Activated CD4-positive, CD25-positive, alpha-beta regulatory T cell treated with anti-CD3 and anti-CD28 coated beads, Interleukin-2, amount 50 U/mL, for 16 hours (primary cell): ENCODE measurements around the gene GNA14.
"Not testable (repeated sequence)": the region's sequence is repeated elsewhere in the genome, so short reads cannot be mapped to it uniquely, and the experiment has no call there.

Source experiments
- DNase-seq: peaks from one replicate; pipeline ENCODE4 v3.0.0-alpha.2; 2020; ENCODE audit warnings: low read depth, low spot score

GNA14 gene

DNA sequence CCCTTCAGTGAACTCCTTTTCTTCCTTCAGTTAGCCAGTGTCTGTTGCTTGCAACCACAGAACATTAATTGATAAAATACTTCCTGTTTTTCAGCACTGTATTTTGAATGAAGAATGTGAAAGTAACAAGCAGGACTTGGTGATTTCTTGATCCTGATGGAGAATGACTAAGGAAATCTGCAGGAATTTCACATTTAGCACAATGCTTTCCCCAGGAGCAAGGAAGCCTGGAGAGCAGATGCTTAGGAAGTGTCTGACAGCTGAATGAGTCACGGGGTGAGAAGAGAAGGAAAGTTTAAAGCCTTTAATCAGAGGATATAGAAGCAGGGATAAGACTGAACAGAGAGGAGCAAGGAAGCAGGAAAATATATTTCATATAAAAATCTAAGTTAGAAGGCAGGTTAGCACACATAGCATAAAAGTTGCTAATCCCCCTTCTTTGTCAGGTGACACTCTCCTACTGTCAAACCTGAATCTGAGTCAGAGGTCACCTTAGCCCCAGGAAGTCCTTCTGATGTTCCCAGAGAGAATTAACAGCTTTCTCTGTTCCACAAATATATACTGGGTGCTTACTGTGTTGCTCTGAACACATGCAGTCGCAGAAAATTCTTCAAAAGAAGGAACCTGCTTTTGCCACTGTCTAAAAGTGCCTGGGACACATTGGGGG lies 59.7 kb downstream of the GNA14 start:
- no peak for DNase-seq

DNA sequence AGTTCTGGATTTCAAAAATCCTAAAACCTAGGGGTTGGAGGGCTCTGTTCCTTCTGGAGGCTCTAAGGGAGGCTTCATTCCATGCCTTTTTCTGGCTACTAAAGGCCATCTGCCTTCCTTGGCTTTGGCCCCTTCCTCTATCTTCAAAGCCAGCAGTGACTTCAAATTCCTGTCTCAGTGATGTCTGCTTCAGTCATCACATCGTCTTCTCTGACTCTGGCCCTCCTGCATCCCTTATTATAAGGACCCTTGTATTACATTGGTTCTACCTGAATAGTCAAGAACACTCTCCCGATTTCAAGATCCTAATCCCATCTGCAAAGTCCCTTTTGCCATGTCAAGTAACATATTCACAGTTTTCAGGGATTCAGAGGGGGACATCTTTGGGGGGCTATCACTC lies 60.3 kb downstream of the GNA14 start:
- no peak for DNase-seq

DNA sequence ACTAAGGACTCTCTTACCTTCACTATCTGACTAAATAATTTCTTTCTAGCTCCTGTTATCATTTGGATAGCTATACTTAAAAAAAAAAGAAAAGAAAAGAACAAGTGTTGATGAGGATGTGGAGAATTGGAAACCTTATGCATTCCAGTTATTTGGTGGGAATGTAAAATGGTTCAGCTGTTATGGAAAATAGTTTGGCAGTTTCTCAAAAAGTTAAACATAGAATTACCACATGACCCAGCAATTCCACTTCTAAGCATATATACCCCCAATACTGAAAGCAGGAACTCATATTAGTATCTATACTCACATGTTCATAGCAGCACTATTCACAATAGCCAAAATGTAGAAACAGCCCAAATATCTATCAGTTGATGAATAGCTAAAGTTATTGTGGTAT lies 61.1 kb downstream of the GNA14 start:
- DNase-seq, result no peak

DNA sequence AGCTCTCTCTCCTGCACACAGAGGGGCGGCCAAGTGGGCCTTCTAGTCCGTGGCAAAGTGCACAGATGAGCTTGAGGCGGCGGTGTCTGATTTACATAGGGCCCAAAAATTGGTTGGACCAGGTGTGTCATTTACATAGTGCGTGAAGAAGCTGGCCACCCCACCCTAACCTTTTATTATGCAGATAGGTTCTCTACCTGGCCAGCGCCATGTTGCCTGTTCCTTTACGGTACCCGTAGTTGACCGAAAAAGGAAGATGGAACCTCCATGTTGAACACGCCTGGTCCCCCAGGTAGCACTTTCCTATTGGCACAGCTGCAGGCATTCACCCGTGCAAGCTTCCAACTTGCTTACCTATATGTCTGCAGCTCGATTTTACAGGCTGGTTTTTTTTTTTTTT lies 61.5 kb downstream of the GNA14 start:
- no peak for DNase-seq

DNA sequence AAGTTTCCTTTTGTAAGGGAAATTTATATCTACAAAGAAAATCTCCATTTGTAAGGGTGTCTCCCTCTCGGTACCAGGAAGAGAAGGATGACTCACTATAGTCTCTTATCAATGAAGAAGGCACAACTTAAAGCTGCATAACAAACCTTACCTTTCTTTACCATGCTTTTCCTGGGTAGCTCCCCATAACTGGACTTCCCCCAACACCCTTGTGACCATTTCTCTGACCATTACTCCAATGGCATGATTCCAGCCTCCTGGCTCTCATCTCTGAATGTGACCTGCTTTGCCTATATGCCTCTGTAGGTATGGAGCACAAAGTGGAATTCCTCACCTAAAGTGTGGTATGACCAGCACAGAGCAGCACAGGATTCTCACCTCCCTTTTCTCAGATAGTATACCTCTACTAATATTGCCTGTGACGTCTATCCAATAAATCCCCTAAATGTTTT lies 62.8 kb downstream of the GNA14 start:
- no peak for DNase-seq

DNA sequence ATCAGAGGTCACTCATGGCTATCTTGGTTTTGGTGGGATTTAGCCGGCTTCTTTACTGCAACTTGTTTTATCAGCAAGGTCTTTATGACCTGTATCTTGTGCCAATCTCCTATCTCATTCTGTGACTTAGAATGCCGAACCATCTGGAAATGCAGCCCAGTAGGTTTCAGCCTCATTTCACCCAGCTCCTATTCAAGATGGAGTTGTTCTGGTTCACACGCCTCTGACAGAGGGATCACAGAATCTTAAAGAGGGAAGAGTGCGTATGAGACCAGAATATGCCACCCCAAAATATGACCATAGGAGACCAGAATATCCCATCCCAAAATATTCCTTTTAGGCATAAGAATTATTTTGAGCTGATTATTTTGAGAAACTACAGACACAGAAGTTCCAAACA lies 63.2 kb downstream of the GNA14 start:
- DNase-seq, result not testable (repeated sequence)

DNA sequence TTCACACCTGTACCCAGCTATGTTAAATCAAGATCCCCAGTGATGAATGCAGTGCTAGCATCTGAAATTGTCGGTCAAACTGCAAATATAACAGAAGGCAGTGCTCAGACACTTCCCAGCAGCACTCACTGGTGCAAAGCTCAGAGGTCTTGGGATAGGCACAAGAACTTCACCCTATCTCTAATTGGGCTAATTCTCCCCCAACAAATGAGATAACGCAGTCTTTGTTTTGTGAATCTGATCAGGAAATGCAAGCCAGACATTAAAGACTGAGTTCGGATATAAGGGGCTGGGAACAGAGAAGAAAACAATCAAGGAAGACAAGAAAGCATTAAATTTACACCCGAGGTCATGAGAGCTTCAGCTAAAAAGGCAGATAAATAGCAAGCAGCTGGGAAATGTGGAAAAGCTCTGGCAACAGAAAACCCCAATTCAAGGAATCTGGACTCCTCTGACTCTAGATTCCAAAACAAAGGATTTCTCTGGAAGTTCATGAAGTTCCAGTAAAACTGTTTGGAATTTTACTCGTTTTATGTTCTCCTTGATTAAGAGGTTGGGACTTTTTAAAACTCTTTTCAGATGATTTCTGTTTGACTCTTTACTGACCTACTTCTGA lies 65.1 kb downstream of the GNA14 start:
- no peak for DNase-seq

DNA sequence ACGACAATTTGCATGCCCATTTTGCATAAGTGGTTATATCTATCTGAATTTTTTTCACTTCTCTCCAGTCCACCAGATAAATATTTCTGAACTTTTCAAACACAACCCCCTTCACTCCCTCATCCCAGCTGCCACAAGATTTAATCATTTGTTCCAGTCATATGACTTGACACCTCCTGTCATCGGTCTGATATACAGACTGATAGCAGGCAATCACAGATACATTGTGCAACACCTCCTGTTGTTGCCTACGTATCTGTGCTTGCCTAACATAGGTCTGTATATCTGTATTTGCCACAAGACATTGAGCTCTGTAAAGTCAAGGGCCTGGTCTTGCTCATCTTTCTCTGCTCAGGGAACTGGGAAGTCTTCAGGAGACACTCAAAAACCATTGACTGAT lies 65.6 kb downstream of the GNA14 start:
- DNase-seq, result no peak

DNA sequence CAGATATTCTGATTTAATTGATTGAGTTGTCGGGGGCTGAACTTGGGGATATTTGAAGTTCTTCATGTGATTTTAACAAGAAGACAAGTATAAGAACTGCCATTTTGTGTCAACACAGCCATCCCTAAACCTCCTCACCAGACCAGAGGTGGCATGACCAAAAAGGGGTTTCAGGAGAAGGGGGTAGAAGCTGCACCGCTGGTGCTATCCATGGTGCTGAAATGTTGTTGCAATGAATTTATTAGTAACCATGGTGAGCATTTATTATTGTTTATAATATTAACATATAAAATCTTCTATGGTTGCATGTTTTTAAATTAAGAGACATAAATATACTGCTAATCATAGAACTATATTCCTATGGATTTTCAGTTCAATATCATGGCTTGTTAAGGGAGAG lies 72.3 kb downstream of the GNA14 start:
- no peak for DNase-seq

DNA sequence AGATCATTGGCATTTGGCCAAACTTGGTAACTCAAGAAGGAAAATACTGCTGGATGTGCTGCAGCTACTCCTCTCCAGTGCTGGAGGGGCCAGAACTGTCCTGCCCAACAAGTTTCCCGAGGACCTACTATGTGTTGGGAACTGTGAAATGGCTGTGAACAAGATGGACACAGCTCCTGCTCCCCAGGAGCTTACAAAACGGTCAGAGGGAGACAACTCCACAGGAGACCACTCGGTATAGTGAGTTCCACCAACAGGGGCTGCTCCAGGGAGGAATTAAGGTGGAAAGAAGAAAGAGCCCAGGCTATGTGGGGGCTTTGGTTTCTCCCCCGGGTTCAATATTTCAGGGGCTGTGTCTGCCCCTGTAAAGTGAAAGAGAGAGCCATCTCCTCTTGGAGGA lies 78.8 kb downstream of the GNA14 start:
- no peak for DNase-seq

DNA sequence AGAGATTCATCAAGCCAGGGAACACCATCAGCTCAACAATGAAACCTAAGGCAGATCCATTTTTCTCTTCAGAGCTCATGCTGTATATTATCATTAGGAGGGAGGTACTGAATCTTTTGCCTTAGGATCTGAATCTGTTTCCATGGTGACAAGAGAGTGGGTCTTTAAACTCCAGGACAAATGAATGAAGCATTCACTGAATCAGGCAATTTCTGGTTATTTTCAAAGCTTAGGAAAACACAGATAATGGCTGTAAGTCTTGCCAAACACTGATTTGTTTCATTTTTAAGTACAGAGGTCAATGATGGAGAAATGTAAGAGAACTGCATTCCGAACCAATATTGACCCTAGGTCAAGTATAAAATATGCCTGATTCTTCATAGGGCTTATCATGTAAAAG lies 84.9 kb downstream of the GNA14 start:
- no peak for DNase-seq

DNA sequence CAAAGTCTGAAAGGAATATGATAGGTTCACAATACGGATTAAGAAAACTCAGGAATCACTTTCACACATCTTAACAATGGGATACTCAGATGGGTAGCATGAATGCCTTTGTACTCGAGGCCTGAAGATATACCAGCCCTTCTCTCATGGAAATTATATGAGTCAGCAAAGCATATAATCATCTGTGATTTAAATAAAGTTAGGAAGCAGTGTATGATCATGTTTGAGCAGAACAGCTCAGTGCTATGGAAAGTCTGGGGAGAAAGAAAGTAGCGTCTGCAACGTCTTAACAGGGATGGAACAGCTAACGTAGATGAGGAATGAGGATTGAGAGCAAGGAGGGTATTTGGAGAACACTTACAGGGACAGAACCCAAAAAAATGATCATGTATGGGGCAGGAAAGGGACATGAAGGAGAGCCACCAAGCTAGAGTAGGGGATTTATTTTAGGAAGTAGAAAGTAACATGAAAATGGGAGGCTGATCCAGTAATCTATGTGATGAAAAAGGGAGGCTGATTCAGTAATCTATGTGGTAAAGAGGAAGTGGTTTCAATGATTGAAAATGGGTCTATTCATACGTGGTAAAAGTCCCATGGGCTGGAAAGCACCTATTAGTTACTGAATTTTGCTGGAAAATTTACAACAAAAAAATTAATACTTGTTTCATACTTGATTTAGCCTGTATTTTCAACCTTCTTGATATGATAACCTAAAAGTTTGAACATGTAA lies 85.9 kb downstream of the GNA14 start:
- no peak for DNase-seq

DNA sequence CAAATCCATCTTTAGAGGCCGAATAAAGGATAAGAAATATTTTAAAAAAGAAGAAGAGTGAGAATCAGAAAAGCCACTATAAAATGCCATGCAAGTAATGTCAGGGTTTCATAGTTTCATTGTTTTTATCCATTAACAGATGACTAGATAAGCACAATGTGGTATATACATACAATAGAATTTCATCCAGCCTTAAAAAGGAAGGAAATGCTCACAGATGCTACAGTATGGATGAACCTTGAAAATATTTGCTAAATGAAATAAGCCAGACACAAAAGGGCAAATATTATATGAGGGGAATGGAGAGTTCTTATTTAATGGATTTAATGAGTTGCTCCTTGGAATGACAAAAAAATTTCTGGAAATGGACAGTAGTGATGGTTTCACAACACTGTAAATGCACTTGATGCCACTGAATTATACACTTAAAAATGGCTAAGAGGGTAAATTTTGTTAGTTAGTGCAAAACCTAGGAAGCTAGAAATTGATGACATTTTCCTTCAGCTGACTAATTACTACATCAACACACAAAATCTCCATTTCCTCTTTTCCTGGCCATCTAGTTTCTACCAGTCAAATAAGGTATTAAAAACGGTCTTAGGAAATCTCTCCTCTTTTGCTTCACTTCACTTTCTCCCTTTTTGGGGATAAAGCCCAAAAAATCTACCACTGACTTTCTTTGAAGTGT lies 86.6 kb downstream of the GNA14 start:
- DNase-seq, result no peak

DNA sequence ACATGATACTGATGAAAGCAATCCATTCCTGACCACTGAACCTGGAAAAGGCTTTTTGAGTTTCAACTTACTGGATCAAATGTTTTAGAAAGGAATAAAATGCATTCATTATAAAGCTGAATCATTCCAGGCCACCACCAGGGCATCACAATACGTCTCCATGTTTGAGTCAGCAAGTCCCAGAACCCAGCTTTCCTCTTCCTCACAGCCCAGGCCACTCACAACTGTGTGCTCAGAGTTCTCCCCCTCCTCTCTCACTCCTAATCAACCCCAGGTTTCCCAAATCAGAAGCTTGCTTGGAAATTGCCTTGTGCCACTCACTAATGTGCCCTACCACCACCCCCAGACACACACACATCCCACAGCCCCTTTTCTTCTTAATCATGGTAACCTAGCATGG lies 91.7 kb downstream of the GNA14 start:
- no peak for DNase-seq

DNA sequence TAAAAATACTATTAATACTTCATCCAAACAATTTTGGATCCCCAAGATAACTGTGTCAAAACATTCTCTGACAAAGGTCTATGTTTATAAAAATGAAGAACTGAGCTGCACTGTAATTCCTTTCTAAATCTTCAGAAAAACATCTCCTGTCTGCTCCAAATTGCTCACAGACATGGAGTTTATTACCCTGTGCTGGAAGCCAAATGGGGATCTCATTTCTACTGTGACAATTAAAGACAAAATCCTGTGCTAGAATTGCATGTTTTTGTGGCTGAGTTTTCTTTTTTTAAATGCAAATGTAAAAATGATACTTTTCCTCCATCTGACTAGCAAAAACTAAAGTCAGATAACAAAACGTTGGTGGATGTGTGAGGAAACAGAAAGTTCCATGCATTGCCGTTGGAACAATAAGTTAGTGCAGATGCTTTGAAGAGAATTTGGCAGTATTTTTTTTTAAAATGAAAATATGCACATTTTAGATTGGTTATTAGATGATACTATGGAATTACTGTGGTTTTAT lies 93.5 kb downstream of the GNA14 start:
- no peak for DNase-seq

DNA sequence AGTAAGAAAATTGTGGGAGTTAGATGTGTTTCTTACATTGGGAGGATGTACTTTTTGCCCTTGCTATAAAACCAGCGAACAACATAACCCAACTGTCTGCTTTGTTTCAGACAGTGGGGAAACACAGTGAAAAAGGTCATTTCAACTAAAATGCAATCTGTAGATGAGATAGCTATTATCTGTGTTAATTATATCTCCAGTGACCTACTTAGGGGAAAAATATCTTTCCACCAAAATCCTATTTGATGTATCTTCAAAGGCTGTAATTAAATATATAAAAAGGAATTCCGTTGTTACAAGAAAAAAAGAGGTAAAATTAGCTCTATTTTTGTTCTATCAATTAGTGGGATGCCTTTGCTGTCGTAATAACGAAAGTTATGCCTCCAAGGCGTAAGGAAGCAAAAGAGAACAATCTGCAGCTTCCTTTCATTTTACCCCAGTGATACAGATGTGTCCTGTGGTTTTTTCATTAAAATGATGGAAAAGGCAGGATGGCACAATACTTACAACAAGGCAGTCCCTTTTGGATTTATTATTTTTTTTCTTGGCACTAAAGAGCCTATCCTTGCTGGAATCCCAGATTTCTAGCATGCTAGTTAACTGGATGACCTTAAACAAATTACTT lies 100.9 kb downstream of the GNA14 start:
- no peak for DNase-seq

DNA sequence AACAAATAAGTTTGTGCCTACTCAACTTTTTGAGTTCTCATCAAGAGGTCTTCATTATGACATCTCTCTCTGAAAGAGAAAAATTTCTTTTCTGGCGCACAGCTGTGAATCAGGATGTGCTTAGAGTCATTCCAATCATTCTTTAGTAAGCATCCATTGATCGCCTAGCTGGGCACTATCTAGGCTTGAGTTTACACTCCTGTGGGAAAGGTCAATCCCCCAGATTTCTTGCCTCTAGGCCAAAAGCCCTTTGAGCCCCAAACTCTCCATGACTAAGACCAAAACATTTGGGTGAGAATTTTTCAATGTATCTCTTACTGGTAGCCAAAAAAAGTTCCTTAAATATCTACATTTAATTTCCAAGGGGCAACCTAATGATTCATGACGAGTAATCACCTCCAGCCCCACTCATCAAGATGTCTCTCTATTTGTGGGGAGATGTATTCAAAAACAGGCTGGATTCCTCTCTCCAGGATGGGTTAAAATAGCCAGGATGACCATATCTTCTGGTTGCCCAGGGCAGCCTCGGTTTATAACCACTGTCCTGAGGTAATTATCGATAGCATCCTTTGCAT lies 101.7 kb downstream of the GNA14 start:
- no peak for DNase-seq

DNA sequence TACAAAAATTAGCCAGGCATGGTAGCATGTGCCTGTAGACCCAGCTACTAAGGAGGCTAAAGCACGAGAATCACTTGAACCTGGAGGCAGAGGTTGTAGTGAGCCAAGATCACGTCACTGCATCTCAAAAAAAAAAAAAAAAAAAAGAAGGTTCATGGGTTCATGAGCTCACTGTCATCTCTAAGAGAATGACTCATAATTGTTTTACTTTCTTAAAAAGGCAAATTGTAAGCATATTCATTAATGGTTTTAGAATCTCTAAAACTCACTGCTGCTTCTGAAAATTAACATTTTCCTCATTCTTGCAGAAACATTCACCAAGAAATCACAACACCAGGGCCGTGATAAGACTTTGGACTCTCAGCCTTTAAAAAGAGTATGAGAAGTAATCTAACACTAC lies 103.6 kb downstream of the GNA14 start:
- no peak for DNase-seq

DNA sequence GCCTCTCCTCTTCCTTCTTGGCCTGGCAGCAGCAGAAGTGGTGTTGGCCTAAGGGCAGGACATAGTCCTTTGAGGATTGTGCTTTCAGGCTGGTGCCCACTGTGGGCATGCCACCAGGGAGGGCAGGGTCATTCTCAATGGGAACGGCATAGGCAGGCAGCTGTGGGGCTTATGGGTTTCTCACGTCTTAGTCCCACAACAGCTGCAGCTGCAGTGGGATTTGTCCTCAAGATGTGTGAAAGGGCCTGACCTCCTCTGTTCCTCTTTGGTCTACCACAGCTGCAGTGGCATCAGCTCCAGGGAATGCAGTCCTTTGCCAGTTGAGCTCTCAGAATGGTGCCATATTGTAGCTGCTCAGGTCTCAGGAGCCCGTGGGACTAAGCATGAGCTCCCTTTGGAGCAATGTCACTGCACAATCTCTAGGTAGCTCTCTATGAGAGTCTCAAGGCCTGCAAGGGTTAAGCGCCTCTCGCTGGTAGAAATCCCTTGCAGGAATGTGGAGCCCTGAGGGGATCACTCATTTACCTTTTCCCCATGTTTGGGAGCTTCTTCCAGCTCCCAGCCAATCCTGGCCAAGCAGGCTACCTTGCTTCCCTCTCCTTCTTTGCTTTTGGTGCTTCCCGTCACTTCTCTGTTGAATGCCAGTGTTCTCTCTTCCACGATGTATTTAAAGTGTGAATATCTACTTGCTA lies 104.8 kb downstream of the GNA14 start:
- DNase-seq, result no peak

DNA sequence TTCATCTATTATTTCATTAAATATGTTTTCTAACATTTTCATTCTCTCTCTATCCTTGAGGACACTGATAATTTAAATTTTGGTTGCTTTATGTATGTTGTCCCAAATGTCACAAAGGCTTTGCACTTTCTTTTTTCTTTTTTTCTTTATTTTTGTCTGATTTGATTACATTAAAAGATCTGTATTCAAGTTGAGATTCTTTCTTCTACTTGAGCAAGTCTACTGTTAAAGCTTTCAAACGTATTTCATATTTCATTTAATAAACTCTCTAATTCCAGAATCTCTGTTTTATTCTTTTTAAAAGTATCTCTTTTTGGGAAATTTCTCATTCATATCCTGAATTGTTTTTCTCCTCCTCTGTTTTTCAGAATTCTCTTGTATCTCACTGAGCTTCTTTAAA lies 106.5 kb downstream of the GNA14 start:
- no peak for DNase-seq

DNA sequence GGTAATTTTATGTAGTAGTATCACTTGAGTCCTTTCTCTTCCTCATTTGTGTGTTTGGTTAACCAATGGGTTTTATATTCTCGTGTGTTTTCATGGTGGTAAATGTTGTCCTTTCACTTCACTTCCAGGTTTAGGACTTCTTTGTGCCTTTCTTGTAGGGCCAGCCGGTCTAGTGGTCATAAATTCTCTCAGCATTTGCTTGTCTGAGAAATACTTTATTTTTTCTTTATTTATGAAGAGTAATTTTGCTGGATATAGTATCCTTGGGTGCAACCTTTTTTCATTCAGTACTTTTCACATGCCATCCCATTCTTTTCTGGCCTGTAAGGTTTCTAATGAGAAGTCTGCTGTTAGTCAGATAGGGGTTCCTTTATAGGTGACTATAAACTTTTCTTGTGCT lies 107.1 kb downstream of the GNA14 start:
- no peak for DNase-seq
